ENCODE results near the gene TEX13D. TPM values are rescaled to one million over a fixed set of nuclear protein-coding genes. Genes with fewer than 3 reads are reported as not detected.

Gene TEX13D
- total and polyA plus RNA-seq, 2 experiments from 2014 or later, result not detected

DNA sequence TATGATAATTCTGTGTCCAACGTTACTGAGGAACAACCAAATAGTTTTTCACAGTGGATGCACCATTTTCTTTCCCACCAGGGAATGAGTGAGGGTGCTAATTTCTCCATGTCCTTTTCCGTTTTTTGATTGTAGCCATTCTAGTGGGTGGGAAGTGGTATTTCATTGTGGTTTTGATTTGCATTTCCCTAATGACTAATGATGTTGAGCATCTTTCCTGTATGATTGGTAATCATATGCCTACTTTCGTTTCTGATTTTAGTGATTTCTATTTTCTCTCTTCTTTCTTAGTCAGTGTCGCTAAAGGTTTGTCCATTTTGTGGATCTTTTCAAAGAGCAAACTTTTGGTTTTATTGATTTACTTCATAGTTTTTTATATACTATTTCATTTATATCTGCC lies 32.1 kb upstream of the TEX13D start:
- no peak overlapping the region for H3K4me3 ChIP-seq
- H3K36me3 ChIP-seq (ENCODE audit: insufficient read depth), result no peaks in the 10 kb centered on the region
- no peak overlapping the region for H3K27ac Mint-ChIP-seq
- no peak overlapping the region for H3K4me2 ChIP-seq
- no peaks in the 10 kb centered on the region for H3K4me1 ChIP-seq (ENCODE audit: insufficient read depth)
- no peaks in the 10 kb centered on the region for H4K20me1 ChIP-seq (replicated peaks; ENCODE audit: insufficient read depth)
- DNase-seq (ENCODE audit: low spot score) (no peak), ATAC-seq (no peak)
- no peaks in the 10 kb centered on the region for H3K9me2 ChIP-seq (ENCODE audit: insufficient read depth)
- H2AFZ ChIP-seq, result no peak overlapping the region
- no peaks in the 10 kb centered on the region for H3K27me3 Mint-ChIP-seq (ENCODE audit: insufficient read depth, low read depth, poor library complexity)
- TF ChIP-seq STAT1 (IDR thresholded peaks at IDR 0.05; ENCODE audit: unreplicated experiment) (no peak), NANOG (IDR thresholded peaks at IDR 0.05; ENCODE audit: borderline replicate concordance) (no peak), EZH2 (IDR thresholded peaks at IDR 0.05; ENCODE audit: low read depth, unreplicated experiment) (no peak), EZH2phosphoT487 (IDR thresholded peaks at IDR 0.05; ENCODE audit: unreplicated experiment) (no peak), CREB1 (CRISPR knock-in tag; IDR thresholded peaks at IDR 0.05; ENCODE audit: low read depth) (no peak), POLR2AphosphoS5 (IDR thresholded peaks at IDR 0.05; ENCODE audit: low read depth) (no peak), ZNF114 (CRISPR knock-in tag; IDR thresholded peaks at IDR 0.05) (no peak), JUNB (IDR thresholded peaks at IDR 0.05; ENCODE audit: unreplicated experiment) (no peak), ZNF331 (CRISPR knock-in tag; IDR thresholded peaks at IDR 0.05; ENCODE audit: low read depth) (no peak)
- TF ChIP-seq, protein P1, sequence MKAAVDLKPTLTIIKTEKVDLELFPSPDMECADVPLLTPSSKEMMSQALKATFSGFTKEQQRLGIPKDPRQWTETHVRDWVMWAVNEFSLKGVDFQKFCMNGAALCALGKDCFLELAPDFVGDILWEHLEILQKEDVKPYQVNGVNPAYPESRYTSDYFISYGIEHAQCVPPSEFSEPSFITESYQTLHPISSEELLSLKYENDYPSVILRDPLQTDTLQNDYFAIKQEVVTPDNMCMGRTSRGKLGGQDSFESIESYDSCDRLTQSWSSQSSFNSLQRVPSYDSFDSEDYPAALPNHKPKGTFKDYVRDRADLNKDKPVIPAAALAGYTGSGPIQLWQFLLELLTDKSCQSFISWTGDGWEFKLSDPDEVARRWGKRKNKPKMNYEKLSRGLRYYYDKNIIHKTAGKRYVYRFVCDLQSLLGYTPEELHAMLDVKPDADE (IDR thresholded peaks at IDR 0.05), result no peak
- TF ChIP-seq, protein P2, sequence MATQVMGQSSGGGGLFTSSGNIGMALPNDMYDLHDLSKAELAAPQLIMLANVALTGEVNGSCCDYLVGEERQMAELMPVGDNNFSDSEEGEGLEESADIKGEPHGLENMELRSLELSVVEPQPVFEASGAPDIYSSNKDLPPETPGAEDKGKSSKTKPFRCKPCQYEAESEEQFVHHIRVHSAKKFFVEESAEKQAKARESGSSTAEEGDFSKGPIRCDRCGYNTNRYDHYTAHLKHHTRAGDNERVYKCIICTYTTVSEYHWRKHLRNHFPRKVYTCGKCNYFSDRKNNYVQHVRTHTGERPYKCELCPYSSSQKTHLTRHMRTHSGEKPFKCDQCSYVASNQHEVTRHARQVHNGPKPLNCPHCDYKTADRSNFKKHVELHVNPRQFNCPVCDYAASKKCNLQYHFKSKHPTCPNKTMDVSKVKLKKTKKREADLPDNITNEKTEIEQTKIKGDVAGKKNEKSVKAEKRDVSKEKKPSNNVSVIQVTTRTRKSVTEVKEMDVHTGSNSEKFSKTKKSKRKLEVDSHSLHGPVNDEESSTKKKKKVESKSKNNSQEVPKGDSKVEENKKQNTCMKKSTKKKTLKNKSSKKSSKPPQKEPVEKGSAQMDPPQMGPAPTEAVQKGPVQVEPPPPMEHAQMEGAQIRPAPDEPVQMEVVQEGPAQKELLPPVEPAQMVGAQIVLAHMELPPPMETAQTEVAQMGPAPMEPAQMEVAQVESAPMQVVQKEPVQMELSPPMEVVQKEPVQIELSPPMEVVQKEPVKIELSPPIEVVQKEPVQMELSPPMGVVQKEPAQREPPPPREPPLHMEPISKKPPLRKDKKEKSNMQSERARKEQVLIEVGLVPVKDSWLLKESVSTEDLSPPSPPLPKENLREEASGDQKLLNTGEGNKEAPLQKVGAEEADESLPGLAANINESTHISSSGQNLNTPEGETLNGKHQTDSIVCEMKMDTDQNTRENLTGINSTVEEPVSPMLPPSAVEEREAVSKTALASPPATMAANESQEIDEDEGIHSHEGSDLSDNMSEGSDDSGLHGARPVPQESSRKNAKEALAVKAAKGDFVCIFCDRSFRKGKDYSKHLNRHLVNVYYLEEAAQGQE (IDR thresholded peaks at IDR 0.05; ENCODE audit: unreplicated experiment), result no peak
- TF ChIP-seq, protein P3, sequence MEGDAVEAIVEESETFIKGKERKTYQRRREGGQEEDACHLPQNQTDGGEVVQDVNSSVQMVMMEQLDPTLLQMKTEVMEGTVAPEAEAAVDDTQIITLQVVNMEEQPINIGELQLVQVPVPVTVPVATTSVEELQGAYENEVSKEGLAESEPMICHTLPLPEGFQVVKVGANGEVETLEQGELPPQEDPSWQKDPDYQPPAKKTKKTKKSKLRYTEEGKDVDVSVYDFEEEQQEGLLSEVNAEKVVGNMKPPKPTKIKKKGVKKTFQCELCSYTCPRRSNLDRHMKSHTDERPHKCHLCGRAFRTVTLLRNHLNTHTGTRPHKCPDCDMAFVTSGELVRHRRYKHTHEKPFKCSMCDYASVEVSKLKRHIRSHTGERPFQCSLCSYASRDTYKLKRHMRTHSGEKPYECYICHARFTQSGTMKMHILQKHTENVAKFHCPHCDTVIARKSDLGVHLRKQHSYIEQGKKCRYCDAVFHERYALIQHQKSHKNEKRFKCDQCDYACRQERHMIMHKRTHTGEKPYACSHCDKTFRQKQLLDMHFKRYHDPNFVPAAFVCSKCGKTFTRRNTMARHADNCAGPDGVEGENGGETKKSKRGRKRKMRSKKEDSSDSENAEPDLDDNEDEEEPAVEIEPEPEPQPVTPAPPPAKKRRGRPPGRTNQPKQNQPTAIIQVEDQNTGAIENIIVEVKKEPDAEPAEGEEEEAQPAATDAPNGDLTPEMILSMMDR (conservative IDR thresholded peaks at IDR 0.05; ENCODE audit: low read depth in 2 of 2), result no peak
- TF ChIP-seq, protein P4, sequence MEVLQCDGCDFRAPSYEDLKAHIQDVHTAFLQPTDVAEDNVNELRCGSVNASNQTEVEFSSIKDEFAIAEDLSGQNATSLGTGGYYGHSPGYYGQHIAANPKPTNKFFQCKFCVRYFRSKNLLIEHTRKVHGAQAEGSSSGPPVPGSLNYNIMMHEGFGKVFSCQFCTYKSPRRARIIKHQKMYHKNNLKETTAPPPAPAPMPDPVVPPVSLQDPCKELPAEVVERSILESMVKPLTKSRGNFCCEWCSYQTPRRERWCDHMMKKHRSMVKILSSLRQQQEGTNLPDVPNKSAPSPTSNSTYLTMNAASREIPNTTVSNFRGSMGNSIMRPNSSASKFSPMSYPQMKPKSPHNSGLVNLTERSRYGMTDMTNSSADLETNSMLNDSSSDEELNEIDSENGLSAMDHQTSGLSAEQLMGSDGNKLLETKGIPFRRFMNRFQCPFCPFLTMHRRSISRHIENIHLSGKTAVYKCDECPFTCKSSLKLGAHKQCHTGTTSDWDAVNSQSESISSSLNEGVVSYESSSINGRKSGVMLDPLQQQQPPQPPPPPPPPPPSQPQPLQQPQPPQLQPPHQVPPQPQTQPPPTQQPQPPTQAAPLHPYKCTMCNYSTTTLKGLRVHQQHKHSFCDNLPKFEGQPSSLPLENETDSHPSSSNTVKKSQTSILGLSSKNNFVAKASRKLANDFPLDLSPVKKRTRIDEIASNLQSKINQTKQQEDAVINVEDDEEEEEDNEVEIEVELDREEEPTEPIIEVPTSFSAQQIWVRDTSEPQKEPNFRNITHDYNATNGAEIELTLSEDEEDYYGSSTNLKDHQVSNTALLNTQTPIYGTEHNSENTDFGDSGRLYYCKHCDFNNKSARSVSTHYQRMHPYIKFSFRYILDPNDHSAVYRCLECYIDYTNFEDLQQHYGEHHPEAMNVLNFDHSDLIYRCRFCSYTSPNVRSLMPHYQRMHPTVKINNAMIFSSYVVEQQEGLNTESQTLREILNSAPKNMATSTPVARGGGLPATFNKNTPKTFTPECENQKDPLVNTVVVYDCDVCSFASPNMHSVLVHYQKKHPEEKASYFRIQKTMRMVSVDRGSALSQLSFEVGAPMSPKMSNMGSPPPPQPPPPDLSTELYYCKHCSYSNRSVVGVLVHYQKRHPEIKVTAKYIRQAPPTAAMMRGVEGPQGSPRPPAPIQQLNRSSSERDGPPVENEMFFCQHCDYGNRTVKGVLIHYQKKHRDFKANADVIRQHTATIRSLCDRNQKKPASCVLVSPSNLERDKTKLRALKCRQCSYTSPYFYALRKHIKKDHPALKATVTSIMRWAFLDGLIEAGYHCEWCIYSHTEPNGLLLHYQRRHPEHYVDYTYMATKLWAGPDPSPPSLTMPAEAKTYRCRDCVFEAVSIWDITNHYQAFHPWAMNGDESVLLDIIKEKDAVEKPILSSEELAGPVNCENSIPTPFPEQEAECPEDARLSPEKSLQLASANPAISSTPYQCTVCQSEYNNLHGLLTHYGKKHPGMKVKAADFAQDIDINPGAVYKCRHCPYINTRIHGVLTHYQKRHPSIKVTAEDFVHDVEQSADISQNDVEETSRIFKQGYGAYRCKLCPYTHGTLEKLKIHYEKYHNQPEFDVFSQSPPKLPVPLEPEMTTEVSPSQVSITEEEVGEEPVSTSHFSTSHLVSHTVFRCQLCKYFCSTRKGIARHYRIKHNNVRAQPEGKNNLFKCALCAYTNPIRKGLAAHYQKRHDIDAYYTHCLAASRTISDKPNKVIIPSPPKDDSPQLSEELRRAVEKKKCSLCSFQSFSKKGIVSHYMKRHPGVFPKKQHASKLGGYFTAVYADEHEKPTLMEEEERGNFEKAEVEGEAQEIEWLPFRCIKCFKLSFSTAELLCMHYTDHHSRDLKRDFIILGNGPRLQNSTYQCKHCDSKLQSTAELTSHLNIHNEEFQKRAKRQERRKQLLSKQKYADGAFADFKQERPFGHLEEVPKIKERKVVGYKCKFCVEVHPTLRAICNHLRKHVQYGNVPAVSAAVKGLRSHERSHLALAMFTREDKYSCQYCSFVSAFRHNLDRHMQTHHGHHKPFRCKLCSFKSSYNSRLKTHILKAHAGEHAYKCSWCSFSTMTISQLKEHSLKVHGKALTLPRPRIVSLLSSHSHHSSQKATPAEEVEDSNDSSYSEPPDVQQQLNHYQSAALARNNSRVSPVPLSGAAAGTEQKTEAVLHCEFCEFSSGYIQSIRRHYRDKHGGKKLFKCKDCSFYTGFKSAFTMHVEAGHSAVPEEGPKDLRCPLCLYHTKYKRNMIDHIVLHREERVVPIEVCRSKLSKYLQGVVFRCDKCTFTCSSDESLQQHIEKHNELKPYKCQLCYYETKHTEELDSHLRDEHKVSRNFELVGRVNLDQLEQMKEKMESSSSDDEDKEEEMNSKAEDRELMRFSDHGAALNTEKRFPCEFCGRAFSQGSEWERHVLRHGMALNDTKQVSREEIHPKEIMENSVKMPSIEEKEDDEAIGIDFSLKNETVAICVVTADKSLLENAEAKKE (CRISPR knock-in tag; IDR thresholded peaks at IDR 0.05), result no peak
- no peak overlapping the region for H3K27ac ChIP-seq (ENCODE audit: low read depth)
- no peaks in the 10 kb centered on the region; the same call in 2 of the 3 replicates for H3K9me3 Mint-ChIP-seq
- H3K4me1 Mint-ChIP-seq, result no peaks in the 10 kb centered on the region
- H3K4me3 Mint-ChIP-seq, result no peak overlapping the region
- H3K36me3 Mint-ChIP-seq (ENCODE audit: low read depth), result no peaks in the 10 kb centered on the region
- H3F3A ChIP-seq (replicated peaks; ENCODE audit: low read depth), result no peaks in the 10 kb centered on the region
- no peaks in the 10 kb centered on the region for H3K79me2 ChIP-seq (replicated peaks; ENCODE audit: insufficient read depth)
- H3K27me3 ChIP-seq (ENCODE audit: insufficient read depth), result no peaks in the 10 kb centered on the region
